Panc1 (cell line): ENCODE measurements around the gene NTNG1.

Experiments used
- POLR2AphosphoS5 ChIP-seq: IDR thresholded peaks from 2 replicates; pipeline ENCODE4 v1.6.1; 2012; ENCODE audit warnings: mild to moderate bottlenecking, low read depth, low read length, moderate library complexity
- SIN3A ChIP-seq: IDR thresholded peaks from 2 replicates; pipeline ENCODE4 v1.6.1; 2012; ENCODE audit warnings: low read depth, mild to moderate bottlenecking, low read length, moderate library complexity, borderline replicate concordance; ENCODE audit not compliant: insufficient read depth
- TF ChIP-seq, protein P1 (sequence below): fragments of 450-650 bp; IDR thresholded peaks from 2 replicates; pipeline ENCODE4 v1.5.1; 2017; ENCODE audit warnings: mild to moderate bottlenecking
- TF ChIP-seq, protein P2 (sequence below), 2 experiments: IDR thresholded peaks; 2 replicates each; pipeline ENCODE4 v1.6.1; 2011 to 2012; ENCODE audit warnings: low read depth in 2 of 2, control low read depth in 1 of 2, low read length in 1 of 2, mild to moderate bottlenecking in 1 of 2, moderate library complexity in 1 of 2; ENCODE audit not compliant: insufficient read depth in 1 of 2

DNA sequence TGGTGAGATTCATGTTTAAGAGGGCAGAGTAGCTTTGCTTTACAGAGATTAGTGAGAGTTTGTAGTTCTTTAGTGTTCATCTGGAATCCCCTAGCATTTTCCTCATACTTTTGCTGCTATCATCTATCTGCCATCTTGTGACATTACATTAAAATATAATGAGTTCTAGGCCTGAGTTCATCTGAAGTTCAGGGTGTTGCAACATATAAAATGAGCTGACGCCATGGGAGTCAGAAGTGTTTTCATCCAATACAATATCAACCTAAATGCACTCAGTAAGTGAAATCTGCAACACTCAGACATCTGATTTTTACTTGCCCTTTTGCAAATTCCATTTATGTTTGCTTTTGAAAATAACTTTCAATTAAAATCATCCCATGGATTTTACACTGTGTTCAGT, 153.8 kb downstream of the NTNG1 start:
- TF ChIP-seq, protein P1, sequence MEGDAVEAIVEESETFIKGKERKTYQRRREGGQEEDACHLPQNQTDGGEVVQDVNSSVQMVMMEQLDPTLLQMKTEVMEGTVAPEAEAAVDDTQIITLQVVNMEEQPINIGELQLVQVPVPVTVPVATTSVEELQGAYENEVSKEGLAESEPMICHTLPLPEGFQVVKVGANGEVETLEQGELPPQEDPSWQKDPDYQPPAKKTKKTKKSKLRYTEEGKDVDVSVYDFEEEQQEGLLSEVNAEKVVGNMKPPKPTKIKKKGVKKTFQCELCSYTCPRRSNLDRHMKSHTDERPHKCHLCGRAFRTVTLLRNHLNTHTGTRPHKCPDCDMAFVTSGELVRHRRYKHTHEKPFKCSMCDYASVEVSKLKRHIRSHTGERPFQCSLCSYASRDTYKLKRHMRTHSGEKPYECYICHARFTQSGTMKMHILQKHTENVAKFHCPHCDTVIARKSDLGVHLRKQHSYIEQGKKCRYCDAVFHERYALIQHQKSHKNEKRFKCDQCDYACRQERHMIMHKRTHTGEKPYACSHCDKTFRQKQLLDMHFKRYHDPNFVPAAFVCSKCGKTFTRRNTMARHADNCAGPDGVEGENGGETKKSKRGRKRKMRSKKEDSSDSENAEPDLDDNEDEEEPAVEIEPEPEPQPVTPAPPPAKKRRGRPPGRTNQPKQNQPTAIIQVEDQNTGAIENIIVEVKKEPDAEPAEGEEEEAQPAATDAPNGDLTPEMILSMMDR = no peak
- TF ChIP-seq POLR2AphosphoS5 = no peak
- TF ChIP-seq, protein P2, sequence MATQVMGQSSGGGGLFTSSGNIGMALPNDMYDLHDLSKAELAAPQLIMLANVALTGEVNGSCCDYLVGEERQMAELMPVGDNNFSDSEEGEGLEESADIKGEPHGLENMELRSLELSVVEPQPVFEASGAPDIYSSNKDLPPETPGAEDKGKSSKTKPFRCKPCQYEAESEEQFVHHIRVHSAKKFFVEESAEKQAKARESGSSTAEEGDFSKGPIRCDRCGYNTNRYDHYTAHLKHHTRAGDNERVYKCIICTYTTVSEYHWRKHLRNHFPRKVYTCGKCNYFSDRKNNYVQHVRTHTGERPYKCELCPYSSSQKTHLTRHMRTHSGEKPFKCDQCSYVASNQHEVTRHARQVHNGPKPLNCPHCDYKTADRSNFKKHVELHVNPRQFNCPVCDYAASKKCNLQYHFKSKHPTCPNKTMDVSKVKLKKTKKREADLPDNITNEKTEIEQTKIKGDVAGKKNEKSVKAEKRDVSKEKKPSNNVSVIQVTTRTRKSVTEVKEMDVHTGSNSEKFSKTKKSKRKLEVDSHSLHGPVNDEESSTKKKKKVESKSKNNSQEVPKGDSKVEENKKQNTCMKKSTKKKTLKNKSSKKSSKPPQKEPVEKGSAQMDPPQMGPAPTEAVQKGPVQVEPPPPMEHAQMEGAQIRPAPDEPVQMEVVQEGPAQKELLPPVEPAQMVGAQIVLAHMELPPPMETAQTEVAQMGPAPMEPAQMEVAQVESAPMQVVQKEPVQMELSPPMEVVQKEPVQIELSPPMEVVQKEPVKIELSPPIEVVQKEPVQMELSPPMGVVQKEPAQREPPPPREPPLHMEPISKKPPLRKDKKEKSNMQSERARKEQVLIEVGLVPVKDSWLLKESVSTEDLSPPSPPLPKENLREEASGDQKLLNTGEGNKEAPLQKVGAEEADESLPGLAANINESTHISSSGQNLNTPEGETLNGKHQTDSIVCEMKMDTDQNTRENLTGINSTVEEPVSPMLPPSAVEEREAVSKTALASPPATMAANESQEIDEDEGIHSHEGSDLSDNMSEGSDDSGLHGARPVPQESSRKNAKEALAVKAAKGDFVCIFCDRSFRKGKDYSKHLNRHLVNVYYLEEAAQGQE (IDR thresholded peaks at IDR 0.05; ENCODE audit: insufficient read depth in 1 of 2, low read depth in 2 of 2, low read length in 1 of 2) = no peak
- no peak for TF ChIP-seq SIN3A
